GM10248 (cell line): ENCODE data around the gene GYPA.
"Not testable (repeated sequence)": the region's sequence is repeated elsewhere in the genome, so short reads cannot be mapped to it uniquely, and the experiment has no call there.

Source experiments
- CTCF ChIA-PET: fragments of 300-600 bp; sonication (Branson Sonifier 250); formaldehyde crosslinking; extraction: SDS; loops from one replicate; lab custom pipeline; 2021; ENCODE audit warnings: antibody characterized with exemption; lab: Yijun Ruan, JAX
- POLR2A ChIA-PET: fragments of 350-650 bp; sonication (Branson Sonifier 250); formaldehyde crosslinking; extraction: SDS; loops from one replicate; lab custom pipeline; 2020; ENCODE audit warnings: antibody characterized with exemption; lab: Yijun Ruan, JAX
- DNase-seq: peaks from one replicate; pipeline ENCODE4 v3.0.0; 2012; ENCODE audit errors: extremely low spot score
- CTCF ChIP-seq: IDR thresholded peaks from 2 replicates; pipeline ENCODE4 v1.5.1; 2012; ENCODE audit warnings: mild to moderate bottlenecking, low read depth; ENCODE audit errors: extremely low read depth, missing control alignments, control extremely low read depth

Gene GYPA

GRCh38 chr4:144119752-144120151, 20.8 kb downstream of the GYPA start:
- DNase-seq, POLR2A ChIA-PET: not testable (repeated sequence)
- CTCF ChIA-PET: interaction anchor here (1.2 kb wide), 1 partner anchor 120 kb away, joined by 4 read pairs; no protein-coding TSS in a partner anchor

- CTCF ChIA-PET: no interaction called here
- DNase-seq: no peak
- POLR2A ChIA-PET: no interaction called here
- TF ChIP-seq CTCF: no peak
These were observed 25.0 kb downstream of the GYPA start for GRCh38 chr4:144115519-144115918.

GRCh38 chr4:144113546-144113945, 27.0 kb downstream of the GYPA start:
- ChIA-PET CTCF (interaction anchor here (0.6 to 0.9 kb wide), 2 partner anchors 9 to 145 kb away, joined by 3 read pairs; no protein-coding TSS in a partner anchor), POLR2A (no interaction called here)
- no peak for TF ChIP-seq CTCF
- no peak for DNase-seq

- DNase-seq: no peak
- ChIA-PET POLR2A (no interaction called here), CTCF (no interaction called here)
- TF ChIP-seq CTCF: no peak
These were observed 35.9 kb downstream of the GYPA start for GRCh38 chr4:144104509-144105130.

- CTCF ChIA-PET, DNase-seq, POLR2A ChIA-PET: not testable (repeated sequence)
These were observed 42.7 kb downstream of the GYPA start for GRCh38 chr4:144097776-144098175.

GRCh38 chr4:144093995-144094394, 46.5 kb downstream of the GYPA start:
- DNase-seq, POLR2A ChIA-PET, CTCF ChIA-PET: not testable (repeated sequence)

GRCh38 chr4:144091181-144091580, 49.3 kb downstream of the GYPA start:
- DNase-seq, POLR2A ChIA-PET, CTCF ChIA-PET: not testable (repeated sequence)

- CTCF ChIA-PET: no interaction called here
- TF ChIP-seq CTCF: no peak
- no peak for DNase-seq
- POLR2A ChIA-PET: no interaction called here
These were observed 49.8 kb downstream of the GYPA start for GRCh38 chr4:144090744-144091143.

GRCh38 chr4:144082053-144082452, 58.5 kb downstream of the GYPA start:
- DNase-seq, CTCF ChIA-PET, POLR2A ChIA-PET: not testable (repeated sequence)

GRCh38 chr4:144080135-144080534, 60.4 kb downstream of the GYPA start:
- CTCF ChIA-PET, POLR2A ChIA-PET, DNase-seq: not testable (repeated sequence)

- CTCF ChIA-PET, DNase-seq, POLR2A ChIA-PET: not testable (repeated sequence)
These were observed 61.8 kb downstream of the GYPA start for GRCh38 chr4:144078746-144079145.

GRCh38 chr4:144061556-144061955, 79.0 kb downstream of the GYPA start:
- CTCF ChIA-PET, DNase-seq, POLR2A ChIA-PET: not testable (repeated sequence)

GRCh38 chr4:144060234-144060859, 80.2 kb downstream of the GYPA start:
- CTCF ChIA-PET, POLR2A ChIA-PET, DNase-seq: not testable (repeated sequence)
